NCI-H2227 (cell line): ENCODE measurements around the gene CFI.
A peak's percentile ranks its signal among the peaks of the same experiment; 100 is the strongest.

Experiments
- DNase-seq: peaks from one replicate; lab custom pipeline; 2025; ENCODE audit not compliant: unreplicated experiment; lab: John Stamatoyannopoulos, UW

The CFI gene

GRCh38 chr4:109801895-109802319 lies at the start of gene CFI:
Gene CFI, minus strand, starts transcription at chr4:109801999. Its CDS starts 28 bp downstream, at chr4:109801971.
- DNase-seq = peak; percentile 38

GRCh38 chr4:109850601-109851000 lies 48.8 kb upstream of the CFI start:
- no peak for DNase-seq

GRCh38 chr4:109848501-109848900 lies 46.7 kb upstream of the CFI start:
- no peak for DNase-seq

- no peak for DNase-seq
Observed at GRCh38 chr4:109847896-109848442, 46.2 kb upstream of the CFI start, which contains the start of gene LRIT3. Gene LRIT3, plus strand, starts transcription at chr4:109848107. Its CDS starts 95 bp downstream, at chr4:109848202.

GRCh38 chr4:109846395-109847098 lies 44.7 kb upstream of the CFI start:
- DNase-seq = no peak

- DNase-seq = no peak
Observed at GRCh38 chr4:109836985-109837384, 35.2 kb upstream of the CFI start.

- DNase-seq = no peak
Observed at GRCh38 chr4:109833756-109834155, 32.0 kb upstream of the CFI start.

- no peak for DNase-seq
Observed at GRCh38 chr4:109827672-109828071, 25.9 kb upstream of the CFI start, which contains the start of gene RRH. Gene RRH, plus strand, starts transcription at chr4:109827972. Its CDS starts 56 bp downstream, at chr4:109828028.

GRCh38 chr4:109826719-109827118 lies 24.9 kb upstream of the CFI start:
- peak; percentile 13 for DNase-seq

- DNase-seq = no peak
Observed at GRCh38 chr4:109821185-109821584, 19.4 kb upstream of the CFI start.

- no peak for DNase-seq
Observed at GRCh38 chr4:109820563-109820962, 18.8 kb upstream of the CFI start.

- DNase-seq = no peak
Observed at GRCh38 chr4:109818268-109818667, 16.5 kb upstream of the CFI start.

- no peak for DNase-seq
Observed at GRCh38 chr4:109816894-109817293, 15.1 kb upstream of the CFI start.

- no peak for DNase-seq
Observed at GRCh38 chr4:109816082-109816442, 14.3 kb upstream of the CFI start.

- peak; percentile 91 for DNase-seq
Observed at GRCh38 chr4:109815151-109816081, 13.6 kb upstream of the CFI start, which contains the start of gene GAR1. Gene GAR1, plus strand, starts transcription at chr4:109815762. Its CDS starts 403 bp downstream, at chr4:109816165.

GRCh38 chr4:109811707-109812106 lies 9.9 kb upstream of the CFI start:
- DNase-seq = no peak

- no peak for DNase-seq
Observed at GRCh38 chr4:109810552-109811387, 9.0 kb upstream of the CFI start.

- no peak for DNase-seq
Observed at GRCh38 chr4:109809655-109810054, 7.9 kb upstream of the CFI start.

GRCh38 chr4:109803924-109804571 lies 2.2 kb upstream of the CFI start:
- DNase-seq = peak; percentile 20
